Motor neuron (in vitro differentiated cells): ENCODE data around the gene FRMPD2. TPM values are rescaled to one million over a fixed set of nuclear protein-coding genes. Genes with fewer than 3 reads are reported as not detected.
"Not testable (repeated sequence)": the region's sequence is repeated elsewhere in the genome, so short reads cannot be mapped to it uniquely, and the experiment has no call there.

Experiments used
- ATAC-seq, 8 experiments: fragments of 200-7000 bp; cut with Tn5 transposase; replicated peaks in 6 of 8; 2 replicates each; pipeline ENCODE4 v1.8.0; 2021; ENCODE audit warnings: mild to moderate bottlenecking in 8 of 8, moderate library complexity in 8 of 8
- H3K27ac ChIP-seq, 2 donors: fragments of 250-450 bp; sonication (Bioruptor Pico); 2 replicates each; pipeline ENCODE4 v1.9.0; 2021; ENCODE audit warnings: antibody characterized with exemption in 2 of 2, mild to moderate bottlenecking in 2 of 2, moderate library complexity in 1 of 2
- H3K4me1 ChIP-seq, 2 donors: fragments of 250-450 bp; sonication (Bioruptor Pico); replicated peaks in 1 of 2; 2 replicates each; pipeline ENCODE4 v1.6.1; 2021; ENCODE audit warnings: antibody characterized with exemption in 2 of 2, mild to moderate bottlenecking in 2 of 2, moderate library complexity in 1 of 2
- H3K4me3 ChIP-seq, 5 donors: fragments of 250-450 bp; sonication (Bioruptor Pico); 2 replicates each; pipeline ENCODE4 v1.9.0; 2021; ENCODE audit warnings: antibody characterized with exemption in 5 of 5, mild to moderate bottlenecking in 5 of 5, moderate library complexity in 4 of 5
- WGBS, 10 experiments: fragments of 450-650 bp; shearing (Covaris generic); methylation state at CpG; one replicate each; pipeline ENCODE4 v1.0.0; 2022; 5-methylcytosine and 5-hydroxymethylcytosine counted together
- in situ Hi-C, 9 experiments: fragments of 400-800 bp; cut with MboI; loops; one replicate each; pipeline ENCODE4 v1.15.0; 2021; ENCODE audit warnings: low sequenced_read_pairs in 9 of 9, low pct_unique_long_range_greater_than_20kb in 2 of 9; ENCODE audit not compliant: unreplicated experiment in 9 of 9
- total RNA-seq, 8 experiments: library from RNA; unstranded; fragments of 300-600 nt; gene quantifications; 2 replicates each; pipeline versions ENCODE4 v1.2.3 to v1.2.4, GENCODE V29; 2022

FRMPD2 gene
- total RNA-seq, 8 experiments from 2014 or later, result 0.11 to 12.8 (median 0.85) TPM

- Histone ChIP-seq H3K4me1 (no peaks in the 10 kb centered on the region), H3K27ac (no peak overlapping the region), H3K4me3 (no peak overlapping the region)
- peak in 5 of 8 experiments; percentile 39 to 80 (median 56) for ATAC-seq
- in situ Hi-C loops, result no loop called here
- WGBS, 10 experiments, result 100% methylated on average over 1 of the region's 2 CpGs; no CpG with 5 or more reads in 9 of the 10 experiments
Observed at GRCh38 chr10:48233559-48234005, 40.9 kb downstream of the FRMPD2 start.

- WGBS, 10 experiments, result 40 to 100% (median 100%) methylated on average over 1 to 2 of the region's 3 CpGs; no CpG with 5 or more reads in 6 of the 10 experiments
- ATAC-seq, result no peak
- in situ Hi-C loops, result no loop called here
- Histone ChIP-seq H3K4me1 (no peaks in the 10 kb centered on the region), H3K27ac (no peak overlapping the region), H3K4me3 (no peak overlapping the region)
Observed at GRCh38 chr10:48232717-48233447, 41.6 kb downstream of the FRMPD2 start.

- no peak for ATAC-seq
- 12 to 100% (median 64%) methylated on average over 1 to 5 of the region's 6 CpGs for WGBS, 10 experiments
- H3K4me1 ChIP-seq, result no peaks in the 10 kb centered on the region
- H3K27ac ChIP-seq, result no peak overlapping the region
- in situ Hi-C loops, result no loop called here
- no peak overlapping the region for H3K4me3 ChIP-seq
Observed at GRCh38 chr10:48231699-48232315, 42.7 kb downstream of the FRMPD2 start.

- in situ Hi-C loops, result no loop called here
- H3K4me1 ChIP-seq, result no peaks in the 10 kb centered on the region
- no peak for ATAC-seq
- H3K27ac ChIP-seq, result no peak overlapping the region
- 0 to 100% (median 94%) methylated on average over 1 to 2 of the region's 2 CpGs; no CpG with 5 or more reads in 5 of the 10 experiments for WGBS, 10 experiments
- H3K4me3 ChIP-seq, result no peak overlapping the region
Observed at GRCh38 chr10:48231178-48231577, 43.3 kb downstream of the FRMPD2 start.

GRCh38 chr10:48227213-48227612, 47.3 kb downstream of the FRMPD2 start:
- no peaks in the 10 kb centered on the region for H3K4me1 ChIP-seq
- in situ Hi-C loops, result no loop called here
- WGBS, 10 experiments, result 46 to 100% (median 78%) methylated on average over 1 to 6 of the region's 6 CpGs
- H3K27ac ChIP-seq, result no peak overlapping the region
- no peak overlapping the region for H3K4me3 ChIP-seq
- no peak for ATAC-seq

- H3K4me1 ChIP-seq, result no peaks in the 10 kb centered on the region
- H3K27ac ChIP-seq, result no peak overlapping the region
- WGBS, 10 experiments, result 0 to 80% (median 50%) methylated on average over 1 to 4 of the region's 5 CpGs; no CpG with 5 or more reads in 4 of the 10 experiments
- ATAC-seq, result peak in 3 of 8 experiments; percentile 74 to 98 (median 97)
- no peak overlapping the region for H3K4me3 ChIP-seq
- in situ Hi-C loops, result no loop called here
Observed at GRCh38 chr10:48224979-48225560, 49.4 kb downstream of the FRMPD2 start.

- 25 to 43% methylated on average over 1 of the region's 1 CpG; no CpG with 5 or more reads in 8 of the 10 experiments for WGBS, 10 experiments
- no peak overlapping the region for H3K4me3 ChIP-seq
- no peak for ATAC-seq
- in situ Hi-C loops, result no loop called here
- H3K27ac ChIP-seq, result no peak overlapping the region
- H3K4me1 ChIP-seq, result no peaks in the 10 kb centered on the region
Observed at GRCh38 chr10:48224296-48224695, 50.2 kb downstream of the FRMPD2 start.

- Histone ChIP-seq H3K27ac (no peak overlapping the region), H3K4me3 (no peak overlapping the region), H3K4me1 (no peaks in the 10 kb centered on the region)
- in situ Hi-C loops, result no loop called here
- no peak for ATAC-seq
Observed at GRCh38 chr10:48221814-48222213, 52.7 kb downstream of the FRMPD2 start.

GRCh38 chr10:48221031-48221430, 53.5 kb downstream of the FRMPD2 start:
- H3K4me1 ChIP-seq, H3K4me3 ChIP-seq, ATAC-seq, H3K27ac ChIP-seq, in situ Hi-C loops: not testable (repeated sequence)
- 10 to 100% (median 75%) methylated on average over 1 to 3 of the region's 3 CpGs; no CpG with 5 or more reads in 3 of the 10 experiments for WGBS, 10 experiments

- no peaks in the 10 kb centered on the region for H3K4me1 ChIP-seq
- H3K27ac ChIP-seq, result no peak overlapping the region
- 0 to 89% (median 50%) methylated on average over 1 of the region's 1 CpG; no CpG with 5 or more reads in 7 of the 10 experiments for WGBS, 10 experiments
- H3K4me3 ChIP-seq, result no peak overlapping the region
- ATAC-seq, result no peak
- in situ Hi-C loops, result no loop called here
Observed at GRCh38 chr10:48219194-48219593, 55.3 kb downstream of the FRMPD2 start.

- Histone ChIP-seq H3K4me1 (no peaks in the 10 kb centered on the region), H3K4me3 (no peak overlapping the region), H3K27ac (no peak overlapping the region)
- in situ Hi-C loops, result no loop called here
- WGBS, 10 experiments, result 63 to 100% (median 67%) methylated on average over 1 of the region's 1 CpG; no CpG with 5 or more reads in 7 of the 10 experiments
- ATAC-seq, result no peak
Observed at GRCh38 chr10:48216744-48217143, 57.8 kb downstream of the FRMPD2 start.

- in situ Hi-C loops, result no loop called here
Observed at GRCh38 chr10:48216204-48216505, 58.3 kb downstream of the FRMPD2 start.

GRCh38 chr10:48215486-48216203, 58.9 kb downstream of the FRMPD2 start:
- no peak overlapping the region for H3K4me3 ChIP-seq
- H3K4me1 ChIP-seq, result no peaks in the 10 kb centered on the region
- in situ Hi-C loops, result no loop called here
- ATAC-seq, result peak in 7 of 8 experiments; percentile 23 to 62 (median 42)
- H3K27ac ChIP-seq, result no peak overlapping the region
- WGBS, 10 experiments, result 0 to 92% (median 75%) methylated on average over 1 to 4 of the region's 5 CpGs; no CpG with 5 or more reads in 3 of the 10 experiments

More at GRCh38 chr10:48216204-48216505, 58.3 kb downstream of the FRMPD2 start:
- no peak overlapping the region for H3K27ac ChIP-seq
- H3K4me3 ChIP-seq, result no peak overlapping the region
- ATAC-seq, result no peak
- H3K4me1 ChIP-seq, result no peaks in the 10 kb centered on the region
